Anterior cingulate cortex (tissue), 58 donors: ENCODE results near the gene TEX52.

ENCODE experiments used
- DNase-seq, 58 donors: peaks; one replicate each; lab custom pipeline; 2025; lab: John Stamatoyannopoulos, UW

Gene TEX52

GRCh38 chr12:2801044-2801783 is 55.6 kb downstream of the TEX52 start:
- peak in 9 of 58 donors; percentile 4 to 61 (median 13) for DNase-seq

GRCh38 chr12:2800046-2800570 is 56.7 kb downstream of the TEX52 start:
- no peak for DNase-seq
